ENCODE measurements around the gene APBA2. TPM values are rescaled to one million over a fixed set of nuclear protein-coding genes. Genes with fewer than 3 reads are reported as not detected.

The APBA2 gene
- total and polyA plus RNA-seq, 2 of the 4 experiments (the other 2 are of a cell fraction): 21.7 to 33.0 TPM

DNA sequence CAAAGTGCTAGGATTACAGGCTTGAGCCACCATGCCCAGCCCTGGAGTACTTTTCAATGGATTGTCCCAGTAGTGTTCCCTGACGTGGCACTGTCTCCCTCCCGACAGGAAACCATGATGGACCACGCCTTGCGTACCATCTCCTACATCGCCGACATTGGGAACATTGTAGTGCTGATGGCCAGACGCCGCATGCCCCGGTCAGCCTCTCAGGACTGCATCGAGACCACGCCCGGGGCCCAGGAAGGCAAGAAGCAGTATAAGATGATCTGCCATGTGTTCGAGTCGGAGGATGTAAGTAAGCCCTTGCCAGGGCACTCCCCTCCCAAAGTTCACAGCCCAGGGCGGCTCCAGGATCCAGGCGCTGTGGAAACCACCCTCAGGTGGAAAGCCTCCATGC, 215.7 kb downstream of the APBA2 start:
- CTCF ChIA-PET: interaction anchor here (0.7 to 1.8 kb wide), 7 partner anchors 8 to 220 kb away, joined by 3 to 7 read pairs (median 5); no protein-coding TSS in a partner anchor
- H3K4me2 ChIP-seq (ENCODE audit: low read depth, low read length): no peak overlapping the region
- POLR2A ChIA-PET (ENCODE audit: unreplicated experiment): no interaction called here
- no peaks in the 10 kb centered on the region for H3K9me1 ChIP-seq (ENCODE audit: insufficient read depth, low read length)
- no peak overlapping the region for H3K4me3 ChIP-seq (ENCODE audit: insufficient read depth, low read depth, low read length)
- dilution Hi-C loops (cut with HindIII; ENCODE audit: low sequenced_read_pairs, unreplicated experiment): no loop called here
- H3K4me1 ChIP-seq (ENCODE audit: control insufficient read depth, insufficient read depth, low read length): no peaks in the 10 kb centered on the region
- H3K56ac ChIP-seq (ENCODE audit: extremely low read depth, insufficient read depth, low read length): no peak overlapping the region
- no peak overlapping the region for H2AFZ ChIP-seq (replicated peaks; ENCODE audit: low read length, poor library complexity)
- H2BK20ac ChIP-seq (ENCODE audit: low read depth, low read length): no peak overlapping the region
- ATAC-seq (ENCODE audit: low read depth) (no peak), DNase-seq (no peak)
- TF ChIP-seq RFX5 (IDR thresholded peaks at IDR 0.05; ENCODE audit: low read depth, low read length) (no peak), MXI1 (IDR thresholded peaks at IDR 0.05; ENCODE audit: borderline replicate concordance, low read depth, low read length) (no peak), RAD21 (IDR thresholded peaks at IDR 0.05; ENCODE audit: low read length) (no peak), CEBPB (IDR thresholded peaks at IDR 0.05; ENCODE audit: low read depth, low read length) (no peak), ELK1 (IDR thresholded peaks at IDR 0.05; ENCODE audit: borderline replicate concordance, low read depth, low read length) (no peak), CTCF (conservative IDR thresholded peaks at IDR 0.05; ENCODE audit: low read depth, low read length) (no peak), POLR2A (IDR thresholded peaks at IDR 0.05; ENCODE audit: low read depth, low read length) (no peak), NFE2L2 (IDR thresholded peaks at IDR 0.05; ENCODE audit: low read depth, low read length) (no peak), SMC3 (IDR thresholded peaks at IDR 0.05; ENCODE audit: low read depth, low read length) (no peak), FOS (IDR thresholded peaks at IDR 0.05; ENCODE audit: low read depth, low read length) (no peak), CHD1 (IDR thresholded peaks at IDR 0.05; ENCODE audit: low read depth, low read length) (no peak), RCOR1 (IDR thresholded peaks at IDR 0.05; ENCODE audit: insufficient replicate concordance, low read length) (no peak)
- H2BK15ac ChIP-seq (ENCODE audit: low read depth, low read length): no peak overlapping the region
- H2AK9ac ChIP-seq (replicated peaks; ENCODE audit: low read depth, low read length, poor library complexity): no peak overlapping the region
- no peak overlapping the region for H3K4ac ChIP-seq (ENCODE audit: low read depth, low read length)
- H3K9ac ChIP-seq (ENCODE audit: low read depth, low read length): no peak overlapping the region
- no peaks in the 10 kb centered on the region; a peak in 1 of 4 replicates for H3K79me1 ChIP-seq (ENCODE audit: low read depth in 1 of 2, low read length in 2 of 2)
- no peaks in the 10 kb centered on the region for H3K9me3 ChIP-seq (ENCODE audit: control insufficient read depth, insufficient read depth, low read length)
- no peak overlapping the region for H3K18ac ChIP-seq (ENCODE audit: low read depth, low read length)
- H3K36me3 ChIP-seq (ENCODE audit: control insufficient read depth, insufficient read depth, low read length): peaks cover 8% of the 10 kb centered on the region
- no peak overlapping the region for H4K91ac ChIP-seq (ENCODE audit: insufficient read depth, low read depth, low read length)
- H4K5ac ChIP-seq (ENCODE audit: low read depth, low read length): no peak overlapping the region
- no peak overlapping the region for H3K27ac ChIP-seq (ENCODE audit: insufficient read depth, low read length)
- H2AK5ac ChIP-seq (ENCODE audit: low read depth, low read length): no peak overlapping the region
- H2BK120ac ChIP-seq (ENCODE audit: low read depth, low read length): no peak overlapping the region
- H3K23ac ChIP-seq (ENCODE audit: low read depth, low read length): no peak overlapping the region
- H3K27me3 ChIP-seq (ENCODE audit: control insufficient read depth, insufficient read depth, low read length): no peaks in the 10 kb centered on the region
- H4K20me1 ChIP-seq (ENCODE audit: insufficient read depth, low read length): no peaks in the 10 kb centered on the region
- 97% methylated on average over 9 of the region's 16 CpGs; no CpG with 5 or more reads in 1 of the 2 experiments for WGBS, 2 experiments (ENCODE audit: extremely low coverage in 2 of 2, insufficient read length in 1 of 2)
- H3K14ac ChIP-seq (replicated peaks; ENCODE audit: low read depth, low read length): no peak overlapping the region
- no peak overlapping the region for H4K8ac ChIP-seq (ENCODE audit: low read depth in 2 of 2, low read length in 2 of 2)
- in situ Hi-C loops (cut with MboI; ENCODE audit: low sequenced_read_pairs): loop anchor here (5.0 kb wide), 1 partner anchor 219 kb away; no protein-coding TSS in a partner anchor
- no peak overlapping the region for H2BK5ac ChIP-seq (ENCODE audit: low read depth, low read length, poor library complexity, severe bottlenecking)
- intact Hi-C loops (cut with micrococcal nuclease): no loop called here
- no TSS peak for BruUV-seq (replicated peaks)
